ENCODE results near the gene MAP3K10.

Gene MAP3K10

DNA sequence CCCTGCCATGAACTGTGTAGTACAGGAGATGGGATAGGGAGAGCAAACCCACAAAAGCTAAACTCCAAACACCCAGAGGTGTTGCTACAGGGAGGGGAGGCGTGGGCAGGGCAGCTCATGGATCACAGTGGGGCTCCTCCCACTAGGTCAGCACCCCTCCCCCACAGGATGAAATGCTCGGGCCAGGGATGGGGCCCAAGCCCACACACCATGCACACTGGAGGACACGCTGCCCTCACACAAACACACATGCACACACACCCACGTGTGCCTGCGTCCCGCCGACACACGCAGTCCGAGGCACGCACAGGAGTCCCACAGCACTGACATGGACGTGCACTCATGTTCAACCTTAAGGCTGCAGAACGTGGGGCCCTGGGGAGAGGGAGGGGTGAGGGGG, 41.3 kb downstream of the MAP3K10 start:
- no peak for DNase-seq (ENCODE audit: extremely low read depth in 1 of 2, low read depth in 1 of 2)

GRCh38 chr19:40232949-40233810, 42.0 kb downstream of the MAP3K10 start:
- DNase-seq (ENCODE audit: extremely low read depth in 1 of 2, low read depth in 1 of 2): no peak

- no peak for DNase-seq (ENCODE audit: extremely low read depth in 1 of 2, low read depth in 1 of 2)
Measured at GRCh38 chr19:40233811-40234389, 42.7 kb downstream of the MAP3K10 start.

DNA sequence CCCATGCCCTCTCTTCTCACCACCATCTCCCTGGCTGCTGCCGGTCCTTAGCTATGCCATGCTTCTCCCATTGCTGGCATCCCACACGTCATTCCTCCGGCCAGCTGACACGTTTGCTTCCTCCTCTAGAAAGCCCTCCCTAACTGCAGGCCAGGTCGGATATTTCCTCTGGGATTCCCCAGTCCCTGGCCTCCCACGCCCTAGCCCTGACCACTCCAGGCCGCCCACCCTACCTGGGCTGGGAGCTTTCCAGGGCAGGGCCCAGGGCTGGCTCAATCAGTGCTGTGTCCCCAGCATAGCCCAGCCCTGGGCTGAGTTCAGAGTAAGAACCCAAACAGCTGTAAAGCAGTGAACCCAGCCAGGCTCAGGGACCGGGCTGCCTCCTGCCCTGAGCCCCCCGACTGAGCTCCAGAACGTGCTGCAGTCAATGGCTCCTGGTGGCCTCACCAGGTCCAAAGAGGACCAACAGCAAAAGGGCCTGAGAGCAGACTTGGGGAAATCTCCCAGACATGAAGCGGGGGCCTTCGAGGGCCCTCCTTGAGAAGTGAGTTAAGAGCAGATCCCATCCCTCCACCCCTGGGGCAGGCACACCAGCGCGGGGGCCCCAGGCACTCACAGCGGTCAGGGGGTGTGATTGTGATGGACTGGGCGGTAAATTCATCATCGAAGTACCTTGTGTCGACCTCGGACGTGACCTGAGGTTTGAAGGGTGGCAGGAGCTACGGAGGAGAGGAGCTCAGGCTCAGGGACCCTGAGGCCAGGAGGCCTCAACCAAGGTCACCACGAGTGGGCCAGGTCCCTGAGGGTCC, 43.4 kb downstream of the MAP3K10 start:
- no peak for DNase-seq (ENCODE audit: extremely low read depth in 1 of 2, low read depth in 1 of 2)

GRCh38 chr19:40235238-40236025, 44.2 kb downstream of the MAP3K10 start:
- DNase-seq (ENCODE audit: extremely low read depth in 1 of 2, low read depth in 1 of 2): no peak

DNA sequence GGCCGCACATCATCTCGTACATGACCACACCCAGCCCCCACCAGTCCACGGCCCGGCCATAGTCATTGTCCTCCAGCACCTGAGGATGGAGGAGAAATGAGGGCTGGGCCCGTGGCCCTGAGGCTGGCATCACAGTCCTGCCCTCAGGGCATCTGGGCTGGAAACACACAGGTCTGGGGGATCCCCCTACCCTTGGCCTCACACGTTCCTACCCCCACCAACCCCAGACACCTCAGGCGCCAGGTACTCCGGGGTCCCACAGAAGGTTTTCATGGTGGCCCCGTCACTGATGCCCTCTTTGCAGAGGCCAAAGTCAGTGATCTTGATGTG, 44.8 kb downstream of the MAP3K10 start:
- no peak for DNase-seq (ENCODE audit: extremely low read depth in 1 of 2, low read depth in 1 of 2)

DNA sequence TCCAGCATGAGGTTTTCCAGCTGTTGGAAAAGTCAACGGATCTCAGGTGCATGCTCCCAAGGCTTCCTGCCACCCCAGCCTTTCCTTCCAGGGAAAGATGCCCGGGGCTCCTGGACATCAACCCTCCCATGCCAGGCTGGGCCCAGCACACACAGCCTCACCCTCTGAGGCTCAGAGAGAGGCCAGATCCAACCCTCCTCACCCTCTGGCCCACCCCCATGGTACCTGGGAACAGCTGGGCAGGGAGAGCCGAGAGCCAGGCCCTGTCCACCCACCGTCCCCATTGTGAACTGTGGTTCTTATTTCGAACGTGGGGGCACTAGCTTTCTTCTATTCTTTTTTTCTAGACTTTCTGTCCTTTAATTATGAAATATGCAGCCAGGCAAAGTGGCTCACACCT, 45.1 kb downstream of the MAP3K10 start:
- no peak for DNase-seq (ENCODE audit: extremely low read depth in 1 of 2, low read depth in 1 of 2)

DNA sequence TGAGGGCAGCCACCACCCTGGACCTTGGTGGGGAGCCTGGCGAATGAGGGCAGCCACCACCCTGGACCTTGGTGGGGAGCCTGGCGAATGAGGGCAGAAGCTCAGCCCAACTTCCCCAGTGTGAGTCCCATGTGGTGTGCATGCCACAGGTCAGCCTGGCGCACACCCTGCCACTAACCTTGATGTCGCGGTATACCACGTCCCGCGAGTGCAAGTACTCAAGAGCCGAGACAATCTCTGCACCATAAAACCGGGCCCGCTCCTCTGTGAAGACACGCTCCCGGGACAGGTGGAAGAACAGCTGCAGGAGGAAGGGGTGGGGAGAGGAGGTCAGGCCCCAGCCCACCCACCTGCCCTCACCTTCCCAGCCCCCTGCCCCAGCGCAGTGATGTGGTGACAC, 46.6 kb downstream of the MAP3K10 start:
- DNase-seq (ENCODE audit: extremely low read depth in 1 of 2, low read depth in 1 of 2): no peak

GRCh38 chr19:40238775-40239174, 47.5 kb downstream of the MAP3K10 start:
- DNase-seq (ENCODE audit: extremely low read depth in 1 of 2, low read depth in 1 of 2): no peak

GRCh38 chr19:40239415-40240226, 48.4 kb downstream of the MAP3K10 start:
- no peak for DNase-seq (ENCODE audit: extremely low read depth in 1 of 2, low read depth in 1 of 2)

- DNase-seq (ENCODE audit: extremely low read depth in 1 of 2, low read depth in 1 of 2): no peak
Measured at GRCh38 chr19:40240332-40240731, 49.1 kb downstream of the MAP3K10 start.

DNA sequence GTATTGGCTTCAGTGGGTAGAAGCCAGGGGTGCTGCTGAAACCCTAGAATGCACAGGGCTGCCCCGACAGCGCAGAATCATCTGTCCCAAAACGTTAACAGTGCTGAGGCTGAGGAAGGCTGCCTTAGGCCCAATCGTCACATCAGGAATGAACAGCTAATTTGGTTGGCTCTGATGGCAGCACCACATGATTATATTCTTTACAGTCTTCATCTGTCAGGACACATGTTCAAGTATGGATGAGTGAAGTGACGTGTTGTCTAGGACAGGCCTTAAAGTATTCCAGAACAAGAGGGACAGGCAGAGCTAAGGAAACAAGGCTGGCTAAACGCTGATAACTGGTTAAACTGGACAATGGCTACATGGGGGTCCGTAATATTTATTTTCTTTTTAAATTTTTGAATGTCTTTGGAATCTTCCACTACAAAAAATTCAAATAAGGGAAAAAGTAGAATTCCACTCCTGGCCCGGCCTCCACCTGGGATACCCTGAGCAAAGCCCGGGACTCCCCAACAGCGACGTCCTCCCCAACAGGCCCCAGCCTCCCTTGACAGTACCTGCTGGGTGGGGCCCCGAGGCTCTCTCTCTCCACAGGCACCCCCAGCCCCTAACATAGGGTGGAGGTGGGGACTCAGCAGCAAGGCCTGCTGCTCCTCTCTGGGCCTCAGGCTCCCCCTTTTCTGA, 50.0 kb downstream of the MAP3K10 start:
- DNase-seq (ENCODE audit: extremely low read depth in 1 of 2, low read depth in 1 of 2): no peak

DNA sequence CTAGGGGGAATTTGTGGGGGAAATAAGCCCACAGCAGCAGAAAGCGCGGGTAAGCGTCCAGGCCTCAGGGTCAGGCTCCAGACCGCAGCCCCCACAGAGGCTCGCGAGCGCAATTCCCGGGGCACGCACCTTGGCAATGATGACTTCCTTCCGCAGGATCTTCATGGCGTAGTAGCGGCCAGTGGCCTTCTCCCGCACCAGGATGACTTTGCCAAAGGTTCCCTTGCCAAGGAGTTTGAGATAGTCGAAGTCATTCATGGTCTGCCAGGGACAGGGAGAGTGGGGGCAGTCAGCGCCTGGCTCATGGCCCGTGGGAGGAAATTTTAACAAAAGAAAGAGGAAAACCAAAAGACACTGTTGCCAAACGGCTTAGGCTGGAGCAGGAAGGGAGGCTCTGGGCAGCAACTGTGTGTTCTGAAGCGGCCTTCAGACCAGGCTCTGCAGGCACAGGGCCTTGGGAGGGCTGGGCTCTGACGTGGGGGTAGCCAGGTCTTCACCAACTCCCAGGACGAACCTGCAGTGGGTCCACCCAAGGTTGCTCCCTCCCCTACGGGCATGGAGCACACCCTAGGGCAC, 50.7 kb downstream of the MAP3K10 start:
- DNase-seq (ENCODE audit: extremely low read depth in 1 of 2, low read depth in 1 of 2): no peak

GRCh38 chr19:40242480-40242879, 51.3 kb downstream of the MAP3K10 start:
- DNase-seq (ENCODE audit: extremely low read depth in 1 of 2, low read depth in 1 of 2): no peak

DNA sequence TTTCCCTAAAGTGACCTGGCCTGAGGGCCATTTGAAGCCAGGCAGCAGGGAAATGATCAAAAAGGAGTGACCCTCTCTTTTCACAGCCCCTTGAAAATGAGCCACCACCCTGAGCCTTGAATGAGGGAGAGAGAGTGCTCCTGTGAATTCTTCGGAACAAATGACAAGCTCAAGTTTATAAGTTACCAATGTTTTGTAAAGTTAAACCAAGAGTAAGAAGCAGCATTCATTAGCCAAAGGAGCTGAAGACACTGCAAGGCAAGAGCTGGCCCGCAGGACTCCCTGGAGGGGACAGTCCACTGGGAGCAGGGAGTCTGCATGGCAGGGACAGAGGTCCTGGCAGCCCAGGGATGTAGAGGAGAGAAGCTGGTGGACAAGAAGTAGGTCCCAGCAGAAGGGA, 52.0 kb downstream of the MAP3K10 start:
- DNase-seq (ENCODE audit: extremely low read depth in 1 of 2, low read depth in 1 of 2): no peak

- no peak for DNase-seq (ENCODE audit: extremely low read depth in 1 of 2, low read depth in 1 of 2)
Measured at GRCh38 chr19:40244579-40245317, 53.5 kb downstream of the MAP3K10 start.

DNA sequence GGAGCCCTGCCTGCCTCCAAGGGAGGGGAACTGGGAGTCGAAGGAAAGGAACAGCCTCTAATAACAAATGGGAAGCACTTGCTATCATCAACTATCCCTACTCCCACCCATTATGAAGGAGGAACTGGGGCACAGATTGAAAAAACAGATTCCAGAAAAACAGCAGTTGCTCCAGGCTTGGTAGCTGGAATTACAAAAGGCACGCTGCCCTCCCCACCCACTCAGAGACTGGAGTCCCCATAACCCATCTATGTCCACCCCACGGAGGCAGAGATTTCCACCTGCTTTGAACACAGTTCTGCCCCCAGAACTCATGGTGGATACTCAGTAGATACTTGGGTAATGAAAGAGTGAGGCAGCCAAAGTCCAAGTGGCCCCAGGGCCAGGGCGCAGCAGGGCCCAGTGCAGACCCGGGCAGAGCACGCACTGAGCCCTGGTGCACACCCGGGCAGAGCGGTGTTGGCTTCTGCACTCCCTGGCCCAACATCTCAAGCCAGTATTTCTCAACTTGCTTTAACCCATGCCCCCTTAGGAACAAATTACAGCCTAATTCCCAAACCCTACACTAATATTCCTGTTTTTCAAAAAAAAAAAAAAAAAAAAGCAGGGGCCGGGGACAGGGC, 54.4 kb downstream of the MAP3K10 start:
- no peak for DNase-seq (ENCODE audit: extremely low read depth in 1 of 2, low read depth in 1 of 2)
